Neutrophil (primary cell): ENCODE data around the gene MAP7D2.

Experiments used
- H3K27ac ChIP-seq: fragments of 200-600 bp; sonication (generic); 2 replicates; pipeline ENCODE4 v1.5.1; 2016; ENCODE audit warnings: mild to moderate bottlenecking, moderate library complexity
- H3K27me3 ChIP-seq: fragments of 200-600 bp; sonication (generic); 2 replicates; pipeline ENCODE4 v1.6.0; 2016; ENCODE audit warnings: mild to moderate bottlenecking
- H3K36me3 ChIP-seq: fragments of 200-600 bp; sonication (generic); 2 replicates; pipeline ENCODE4 v1.5.1; 2017
- H3K4me1 ChIP-seq, 2 experiments: fragments of 200-600 bp in 1 of 2; sonication (generic) in 1 of 2; 1 replicate in 1 of 2; 2 replicates in 1 of 2; pipeline versions ENCODE4 v1.5.1 to v1.6.1; 2013 to 2016; ENCODE audit warnings: low read depth in 1 of 2, low read length in 1 of 2, mild to moderate bottlenecking in 1 of 2, moderate library complexity in 1 of 2; ENCODE audit not compliant: control insufficient read depth in 1 of 2, insufficient read depth in 1 of 2
- H3K4me3 ChIP-seq, 2 experiments: fragments of 200-600 bp in 1 of 2; sonication (generic) in 1 of 2; 1 replicate in 1 of 2; 2 replicates in 1 of 2; pipeline ENCODE4 v1.5.1; 2013 to 2016; ENCODE audit warnings: low read depth in 1 of 2, low read length in 1 of 2, mild to moderate bottlenecking in 1 of 2, moderate library complexity in 1 of 2
- H3K9me3 ChIP-seq: fragments of 200-600 bp; sonication (generic); 2 replicates; pipeline ENCODE4 v1.5.1; 2016
- CTCF ChIP-seq: fragments of 200-600 bp; sonication (generic); IDR thresholded peaks from 2 replicates; pipeline ENCODE4 v1.5.1; 2016; ENCODE audit warnings: antibody characterized with exemption

The MAP7D2 gene

GRCh38 chrX:19964017-19964710, 152.5 kb downstream of the MAP7D2 start:
- no peaks in the 10 kb centered on the region for H3K9me3 ChIP-seq
- H3K27me3 ChIP-seq, result no peaks in the 10 kb centered on the region
- no peak for TF ChIP-seq CTCF
- peaks cover 26% of the 10 kb centered on the region for H3K36me3 ChIP-seq
- H3K4me3 ChIP-seq, result no peak overlapping the region
- no peaks in the 10 kb centered on the region for H3K4me1 ChIP-seq
- no peak overlapping the region for H3K27ac ChIP-seq

- Histone ChIP-seq H3K4me1 (no peaks in the 10 kb centered on the region), H3K4me3 (no peak overlapping the region), H3K27ac (no peak overlapping the region), H3K36me3 (peaks cover 12% of the 10 kb centered on the region), H3K27me3 (no peaks in the 10 kb centered on the region), H3K9me3 (no peaks in the 10 kb centered on the region)
- no peak for TF ChIP-seq CTCF
Observed at GRCh38 chrX:19960913-19961312, 155.8 kb downstream of the MAP7D2 start.

- H3K36me3 ChIP-seq, result peaks cover 5% of the 10 kb centered on the region
- no peaks in the 10 kb centered on the region for H3K4me1 ChIP-seq
- no peaks in the 10 kb centered on the region for H3K27me3 ChIP-seq
- no peak for TF ChIP-seq CTCF
- no peaks in the 10 kb centered on the region for H3K9me3 ChIP-seq
- H3K4me3 ChIP-seq, result no peak overlapping the region
- no peak overlapping the region for H3K27ac ChIP-seq
Observed at GRCh38 chrX:19958552-19959486, 157.9 kb downstream of the MAP7D2 start.

GRCh38 chrX:19956923-19957322, 159.8 kb downstream of the MAP7D2 start:
- H3K27me3 ChIP-seq, result no peaks in the 10 kb centered on the region

More at GRCh38 chrX:19956923-19957322, 159.8 kb downstream of the MAP7D2 start:
- TF ChIP-seq CTCF, result no peak
- Histone ChIP-seq H3K27ac (no peak overlapping the region), H3K4me1 (no peaks in the 10 kb centered on the region), H3K4me3 (no peak overlapping the region), H3K9me3 (no peaks in the 10 kb centered on the region), H3K36me3 (peaks cover 19% of the 10 kb centered on the region)
